ENCODE measurements around the gene EEF2K. TPM values are rescaled to one million over a fixed set of nuclear protein-coding genes. Genes with fewer than 3 reads are reported as not detected.

EEF2K gene
- total RNA-seq, 1 experiment from 2014 or later, result 31.0 TPM

DNA sequence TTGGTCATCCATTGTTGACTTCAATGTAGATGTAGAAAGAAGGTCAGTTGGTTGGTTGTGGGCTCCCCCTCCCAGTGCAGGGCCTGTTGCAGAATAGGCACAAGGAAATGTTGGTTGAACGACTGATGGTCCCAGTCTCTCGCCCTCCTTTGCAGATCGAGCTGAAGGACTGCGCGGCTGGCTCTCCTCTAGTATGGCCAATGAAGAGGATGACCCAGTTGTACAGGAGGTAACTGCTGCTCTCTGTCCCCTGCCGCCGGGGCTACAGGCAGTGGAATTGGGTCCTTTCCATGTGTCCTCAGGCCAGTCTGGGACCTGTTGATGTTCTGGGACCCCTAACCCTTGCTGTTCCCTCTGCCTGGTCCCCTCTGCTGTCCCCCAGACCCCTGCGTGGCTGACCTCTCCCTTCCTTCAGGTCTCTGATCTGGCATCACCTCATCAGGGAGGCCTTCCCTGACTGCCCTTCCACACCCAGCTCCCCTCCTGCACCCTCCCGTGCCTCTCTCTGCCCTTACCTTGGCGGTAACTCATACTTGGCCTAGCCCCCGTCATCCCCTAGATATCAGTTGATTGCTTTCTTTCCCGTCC lies 96.8 kb downstream of the EEF2K start:
- ChIA-PET RAD21 (ENCODE audit: low non-redundant PET in 1 of 2, low total read pairs in 2 of 2, uncharacterized antibody in 2 of 2, unreplicated experiment in 2 of 2) (no interaction called here), POLR2A (no interaction called here), CTCF (no interaction called here)
- H3K4me2 ChIP-seq (ENCODE audit: low read length), result no peak overlapping the region
- H4K20me1 ChIP-seq (ENCODE audit: insufficient read depth), result no peaks in the 10 kb centered on the region; the same call in 1 of the 2 replicates
- no peak overlapping the region for H3K4me3 ChIP-seq (replicated peaks in 1 of 2; ENCODE audit: low read depth in 1 of 2, low read length in 2 of 2)
- no peaks in the 10 kb centered on the region for H3K9me3 ChIP-seq (ENCODE audit: control insufficient read depth in 1 of 2, insufficient read depth in 1 of 2, low read depth in 1 of 2, low read length in 2 of 2)
- ATAC-seq (no peak), DNase-seq (ENCODE audit: low read depth, low spot score) (no peak)
- intact Hi-C loops (cut with micrococcal nuclease), result no loop called here
- H3K36me3 ChIP-seq (ENCODE audit: control insufficient read depth in 1 of 2, insufficient read depth in 2 of 2, low read length in 2 of 2), result peaks cover 9 to 26% of the 10 kb centered on the region in 2 experiments
- H3K27me3 ChIP-seq (ENCODE audit: insufficient read depth, low read length), result no peaks in the 10 kb centered on the region
- no peak overlapping the region for H3K9ac ChIP-seq (ENCODE audit: low read length)
- H3K79me2 ChIP-seq (ENCODE audit: insufficient read depth, low read length), result peaks cover 73% of the 10 kb centered on the region
- BruUV-seq (replicated peaks), result no TSS peak
- no peak overlapping the region for H3K27ac ChIP-seq (ENCODE audit: low read depth, low read length)
- peaks cover 0 to 8% of the 10 kb centered on the region in 2 experiments; a peak in 1 of 4 replicates for H3K4me1 ChIP-seq (ENCODE audit: control insufficient read depth in 1 of 2, insufficient read depth in 2 of 2, low read length in 2 of 2)
- H3K9me2 ChIP-seq (ENCODE audit: insufficient read depth), result no peaks in the 10 kb centered on the region
- TF ChIP-seq, protein P1, sequence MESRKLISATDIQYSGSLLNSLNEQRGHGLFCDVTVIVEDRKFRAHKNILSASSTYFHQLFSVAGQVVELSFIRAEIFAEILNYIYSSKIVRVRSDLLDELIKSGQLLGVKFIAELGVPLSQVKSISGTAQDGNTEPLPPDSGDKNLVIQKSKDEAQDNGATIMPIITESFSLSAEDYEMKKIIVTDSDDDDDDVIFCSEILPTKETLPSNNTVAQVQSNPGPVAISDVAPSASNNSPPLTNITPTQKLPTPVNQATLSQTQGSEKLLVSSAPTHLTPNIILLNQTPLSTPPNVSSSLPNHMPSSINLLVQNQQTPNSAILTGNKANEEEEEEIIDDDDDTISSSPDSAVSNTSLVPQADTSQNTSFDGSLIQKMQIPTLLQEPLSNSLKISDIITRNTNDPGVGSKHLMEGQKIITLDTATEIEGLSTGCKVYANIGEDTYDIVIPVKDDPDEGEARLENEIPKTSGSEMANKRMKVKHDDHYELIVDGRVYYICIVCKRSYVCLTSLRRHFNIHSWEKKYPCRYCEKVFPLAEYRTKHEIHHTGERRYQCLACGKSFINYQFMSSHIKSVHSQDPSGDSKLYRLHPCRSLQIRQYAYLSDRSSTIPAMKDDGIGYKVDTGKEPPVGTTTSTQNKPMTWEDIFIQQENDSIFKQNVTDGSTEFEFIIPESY (IDR thresholded peaks at IDR 0.05; ENCODE audit: extremely low read depth, insufficient replicate concordance, low read length), result no peak
- TF ChIP-seq JUND (IDR thresholded peaks at IDR 0.05) (no peak), CBX3 (IDR thresholded peaks at IDR 0.05; ENCODE audit: low read depth) (no peak), SRF (IDR thresholded peaks at IDR 0.05; ENCODE audit: low read depth) (no peak), ELF1 (IDR thresholded peaks at IDR 0.05; ENCODE audit: borderline replicate concordance, low read depth) (no peak), SIN3A (IDR thresholded peaks at IDR 0.05; ENCODE audit: low read depth) (no peak), TCF7L2 (IDR thresholded peaks at IDR 0.05; ENCODE audit: borderline replicate concordance, extremely low read depth, insufficient read depth, insufficient read length) (no peak), SP1 (IDR thresholded peaks at IDR 0.05; ENCODE audit: low read depth) (no peak), EZH2phosphoT487 (IDR thresholded peaks at IDR 0.05; ENCODE audit: borderline replicate concordance) (no peak), ZFX (IDR thresholded peaks at IDR 0.05) (no peak), FOSL1 (IDR thresholded peaks at IDR 0.05; ENCODE audit: low read depth) (no peak), POLR2AphosphoS5 (IDR thresholded peaks at IDR 0.05; ENCODE audit: low read depth, low read length) (no peak), POLR2A (IDR thresholded peaks at IDR 0.05; ENCODE audit: borderline replicate concordance, extremely low read depth, insufficient read depth, insufficient read length) (no peak), EZH2 (IDR thresholded peaks at IDR 0.05) (no peak), CEBPB (IDR thresholded peaks at IDR 0.05; ENCODE audit: low read depth) (no peak), YY1 (IDR thresholded peaks at IDR 0.05; ENCODE audit: extremely low read depth, insufficient replicate concordance, low read depth, low read length) (no peak), RAD21 (IDR thresholded peaks at IDR 0.05; ENCODE audit: low read depth) (no peak)
- TF ChIP-seq, protein P2, sequence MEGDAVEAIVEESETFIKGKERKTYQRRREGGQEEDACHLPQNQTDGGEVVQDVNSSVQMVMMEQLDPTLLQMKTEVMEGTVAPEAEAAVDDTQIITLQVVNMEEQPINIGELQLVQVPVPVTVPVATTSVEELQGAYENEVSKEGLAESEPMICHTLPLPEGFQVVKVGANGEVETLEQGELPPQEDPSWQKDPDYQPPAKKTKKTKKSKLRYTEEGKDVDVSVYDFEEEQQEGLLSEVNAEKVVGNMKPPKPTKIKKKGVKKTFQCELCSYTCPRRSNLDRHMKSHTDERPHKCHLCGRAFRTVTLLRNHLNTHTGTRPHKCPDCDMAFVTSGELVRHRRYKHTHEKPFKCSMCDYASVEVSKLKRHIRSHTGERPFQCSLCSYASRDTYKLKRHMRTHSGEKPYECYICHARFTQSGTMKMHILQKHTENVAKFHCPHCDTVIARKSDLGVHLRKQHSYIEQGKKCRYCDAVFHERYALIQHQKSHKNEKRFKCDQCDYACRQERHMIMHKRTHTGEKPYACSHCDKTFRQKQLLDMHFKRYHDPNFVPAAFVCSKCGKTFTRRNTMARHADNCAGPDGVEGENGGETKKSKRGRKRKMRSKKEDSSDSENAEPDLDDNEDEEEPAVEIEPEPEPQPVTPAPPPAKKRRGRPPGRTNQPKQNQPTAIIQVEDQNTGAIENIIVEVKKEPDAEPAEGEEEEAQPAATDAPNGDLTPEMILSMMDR (IDR thresholded peaks at IDR 0.05 in 2 of 3, conservative IDR thresholded peaks at IDR 0.05 in 1 of 3; ENCODE audit: borderline replicate concordance in 1 of 3, insufficient read depth in 1 of 3, low read depth in 2 of 3, low read length in 2 of 3), result no peak
- TF ChIP-seq, protein P3, sequence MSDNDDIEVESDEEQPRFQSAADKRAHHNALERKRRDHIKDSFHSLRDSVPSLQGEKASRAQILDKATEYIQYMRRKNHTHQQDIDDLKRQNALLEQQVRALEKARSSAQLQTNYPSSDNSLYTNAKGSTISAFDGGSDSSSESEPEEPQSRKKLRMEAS (IDR thresholded peaks at IDR 0.05), result no peak
- TF ChIP-seq, protein P4, sequence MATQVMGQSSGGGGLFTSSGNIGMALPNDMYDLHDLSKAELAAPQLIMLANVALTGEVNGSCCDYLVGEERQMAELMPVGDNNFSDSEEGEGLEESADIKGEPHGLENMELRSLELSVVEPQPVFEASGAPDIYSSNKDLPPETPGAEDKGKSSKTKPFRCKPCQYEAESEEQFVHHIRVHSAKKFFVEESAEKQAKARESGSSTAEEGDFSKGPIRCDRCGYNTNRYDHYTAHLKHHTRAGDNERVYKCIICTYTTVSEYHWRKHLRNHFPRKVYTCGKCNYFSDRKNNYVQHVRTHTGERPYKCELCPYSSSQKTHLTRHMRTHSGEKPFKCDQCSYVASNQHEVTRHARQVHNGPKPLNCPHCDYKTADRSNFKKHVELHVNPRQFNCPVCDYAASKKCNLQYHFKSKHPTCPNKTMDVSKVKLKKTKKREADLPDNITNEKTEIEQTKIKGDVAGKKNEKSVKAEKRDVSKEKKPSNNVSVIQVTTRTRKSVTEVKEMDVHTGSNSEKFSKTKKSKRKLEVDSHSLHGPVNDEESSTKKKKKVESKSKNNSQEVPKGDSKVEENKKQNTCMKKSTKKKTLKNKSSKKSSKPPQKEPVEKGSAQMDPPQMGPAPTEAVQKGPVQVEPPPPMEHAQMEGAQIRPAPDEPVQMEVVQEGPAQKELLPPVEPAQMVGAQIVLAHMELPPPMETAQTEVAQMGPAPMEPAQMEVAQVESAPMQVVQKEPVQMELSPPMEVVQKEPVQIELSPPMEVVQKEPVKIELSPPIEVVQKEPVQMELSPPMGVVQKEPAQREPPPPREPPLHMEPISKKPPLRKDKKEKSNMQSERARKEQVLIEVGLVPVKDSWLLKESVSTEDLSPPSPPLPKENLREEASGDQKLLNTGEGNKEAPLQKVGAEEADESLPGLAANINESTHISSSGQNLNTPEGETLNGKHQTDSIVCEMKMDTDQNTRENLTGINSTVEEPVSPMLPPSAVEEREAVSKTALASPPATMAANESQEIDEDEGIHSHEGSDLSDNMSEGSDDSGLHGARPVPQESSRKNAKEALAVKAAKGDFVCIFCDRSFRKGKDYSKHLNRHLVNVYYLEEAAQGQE (IDR thresholded peaks at IDR 0.05; ENCODE audit: low read depth), result no peak
- no peak overlapping the region for H2AFZ ChIP-seq (ENCODE audit: low read depth, low read length, poor library complexity, severe bottlenecking)
